Measurements from ENCODE around the gene HNRNPR.
"Not testable (repeated sequence)": the region's sequence is repeated elsewhere in the genome, so short reads cannot be mapped to it uniquely, and the experiment has no call there.

Gene HNRNPR

GRCh38 chr1:23376890-23377811 lies 33.1 kb upstream of the HNRNPR start:
- no peak overlapping the region for H3K4me3 ChIP-seq (ENCODE audit: low read depth, low read length)
- POLR2A ChIA-PET, result interaction anchor here (0.7 to 1.2 kb wide), 2 partner anchors 9 to 33 kb away, joined by 3 to 4 read pairs; partner anchors contain the start of gene HNRNPR
- DNase-seq (ENCODE audit: low read depth, low spot score), result peak; percentile 21
- CTCF ChIA-PET, result interaction anchor here (0.8 kb wide), 1 partner anchor 27 kb away, joined by 7 read pairs; no protein-coding TSS in a partner anchor
- TF ChIP-seq CTCF (IDR thresholded peaks at IDR 0.05; ENCODE audit: insufficient read depth, low read length, missing control alignments), result no peak

- H3K4me3 ChIP-seq (ENCODE audit: low read depth, low read length); DNase-seq (ENCODE audit: low read depth, low spot score); POLR2A ChIA-PET: not testable (repeated sequence)
- CTCF ChIA-PET, result interaction anchor here (1.0 to 1.5 kb wide), 2 partner anchors 29 to 75 kb away, joined by 3 to 5 read pairs; no protein-coding TSS in a partner anchor
Measured at GRCh38 chr1:23374079-23374735, 30.1 kb upstream of the HNRNPR start.

GRCh38 chr1:23371987-23372880 lies 28.1 kb upstream of the HNRNPR start:
- TF ChIP-seq CTCF (IDR thresholded peaks at IDR 0.05; ENCODE audit: insufficient read depth, low read length, missing control alignments), result no peak
- DNase-seq (ENCODE audit: low read depth, low spot score), result no peak
- ChIA-PET POLR2A (interaction anchor here (1.1 kb wide), 1 partner anchor 50 kb away, joined by 3 read pairs; no protein-coding TSS in a partner anchor), CTCF (interaction anchor here (1.1 to 1.4 kb wide), 2 partner anchors 17 to 32 kb away, joined by 3 to 6 read pairs; no protein-coding TSS in a partner anchor)
- H3K4me3 ChIP-seq (ENCODE audit: low read depth, low read length), result no peak overlapping the region

GRCh38 chr1:23370709-23371584 lies 26.9 kb upstream of the HNRNPR start:
- TF ChIP-seq CTCF (IDR thresholded peaks at IDR 0.05; ENCODE audit: insufficient read depth, low read length, missing control alignments), result no peak
- no peak for DNase-seq (ENCODE audit: low read depth, low spot score)
- POLR2A ChIA-PET, result interaction anchor here (1.1 kb wide), 1 partner anchor 51 kb away, joined by 3 read pairs; no protein-coding TSS in a partner anchor
- peak overlapping the region; percentile 90 for H3K4me3 ChIP-seq (ENCODE audit: low read depth, low read length)
- CTCF ChIA-PET, result interaction anchor here (1.4 to 3.6 kb wide), 4 partner anchors 10 to 33 kb away, joined by 3 to 31 read pairs (median 4); no protein-coding TSS in a partner anchor

GRCh38 chr1:23370330-23370708 lies 26.2 kb upstream of the HNRNPR start:
- TF ChIP-seq CTCF (IDR thresholded peaks at IDR 0.05; ENCODE audit: insufficient read depth, low read length, missing control alignments), result no peak
- peak overlapping the region; percentile 90 for H3K4me3 ChIP-seq (ENCODE audit: low read depth, low read length)
- CTCF ChIA-PET, result interaction anchor here (1.4 to 3.6 kb wide), 4 partner anchors 11 to 34 kb away, joined by 3 to 31 read pairs (median 4); no protein-coding TSS in a partner anchor
- POLR2A ChIA-PET, result no interaction called here
- no peak for DNase-seq (ENCODE audit: low read depth, low spot score)
